Nephron (organoid): ENCODE measurements around the gene TAX1BP3.
"Not testable (repeated sequence)": the region's sequence is repeated elsewhere in the genome, so short reads cannot be mapped to it uniquely, and the experiment has no call there.

ENCODE experiments used
- H3K27ac Mint-ChIP-seq, 3 experiments: 2 replicates each; pipeline ENCODE4 v1.8.0; 2020; ENCODE audit warnings: mixed read lengths in 3 of 3, mild to moderate bottlenecking in 2 of 3, moderate library complexity in 1 of 3
- H3K27me3 Mint-ChIP-seq: 2 replicates; pipeline ENCODE4 v1.8.0; 2021; ENCODE audit warnings: low read depth, mild to moderate bottlenecking, moderate library complexity, mixed read lengths
- H3K36me3 Mint-ChIP-seq: 2 replicates; pipeline ENCODE4 v1.8.0; 2020; ENCODE audit warnings: low read depth, mixed read lengths
- H3K4me1 Mint-ChIP-seq: 2 replicates; pipeline ENCODE4 v1.8.0; 2020; ENCODE audit warnings: mixed read lengths
- H3K4me3 Mint-ChIP-seq, 3 experiments: 2 replicates each; pipeline ENCODE4 v1.8.0; 2020; ENCODE audit warnings: mild to moderate bottlenecking in 3 of 3, mixed read lengths in 3 of 3, moderate library complexity in 2 of 3
- H3K9me3 Mint-ChIP-seq: 2 replicates; pipeline ENCODE4 v1.8.0; 2020; ENCODE audit warnings: mixed read lengths
- TF ChIP-seq, protein P1 (sequence below), 3 experiments: fragments of 200-600 bp; sonication (generic); IDR thresholded peaks; one replicate each; pipeline ENCODE4 v1.5.0; 2021; ENCODE audit warnings: antibody characterized with exemption in 3 of 3; ENCODE audit not compliant: unreplicated experiment in 3 of 3

The TAX1BP3 gene, protein sequence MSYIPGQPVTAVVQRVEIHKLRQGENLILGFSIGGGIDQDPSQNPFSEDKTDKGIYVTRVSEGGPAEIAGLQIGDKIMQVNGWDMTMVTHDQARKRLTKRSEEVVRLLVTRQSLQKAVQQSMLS

GRCh38 chr17:3668279-3669084 is at the start of gene TAX1BP3, which contains the start of gene EMC6:
Gene TAX1BP3, minus strand, starts transcription at chr17:3668578. Its CDS starts 52 bp downstream, at chr17:3668526.
Gene EMC6, plus strand, starts transcription at chr17:3668812. Its CDS starts 335 bp downstream, at chr17:3669147.
- Mint-ChIP-seq H3K9me3 (no peaks in the 10 kb centered on the region), H3K4me1 (peaks cover 32% of the 10 kb centered on the region), H3K36me3 (peaks cover 25% of the 10 kb centered on the region), H3K27me3 (peaks cover 5% of the 10 kb centered on the region), H3K27ac (peak within 1 kb of the TSS; percentile 87 to 98 (median 96)), H3K4me3 (peak within 1 kb of the TSS; percentile 95 to 98 (median 98))
- TF ChIP-seq, protein P1, sequence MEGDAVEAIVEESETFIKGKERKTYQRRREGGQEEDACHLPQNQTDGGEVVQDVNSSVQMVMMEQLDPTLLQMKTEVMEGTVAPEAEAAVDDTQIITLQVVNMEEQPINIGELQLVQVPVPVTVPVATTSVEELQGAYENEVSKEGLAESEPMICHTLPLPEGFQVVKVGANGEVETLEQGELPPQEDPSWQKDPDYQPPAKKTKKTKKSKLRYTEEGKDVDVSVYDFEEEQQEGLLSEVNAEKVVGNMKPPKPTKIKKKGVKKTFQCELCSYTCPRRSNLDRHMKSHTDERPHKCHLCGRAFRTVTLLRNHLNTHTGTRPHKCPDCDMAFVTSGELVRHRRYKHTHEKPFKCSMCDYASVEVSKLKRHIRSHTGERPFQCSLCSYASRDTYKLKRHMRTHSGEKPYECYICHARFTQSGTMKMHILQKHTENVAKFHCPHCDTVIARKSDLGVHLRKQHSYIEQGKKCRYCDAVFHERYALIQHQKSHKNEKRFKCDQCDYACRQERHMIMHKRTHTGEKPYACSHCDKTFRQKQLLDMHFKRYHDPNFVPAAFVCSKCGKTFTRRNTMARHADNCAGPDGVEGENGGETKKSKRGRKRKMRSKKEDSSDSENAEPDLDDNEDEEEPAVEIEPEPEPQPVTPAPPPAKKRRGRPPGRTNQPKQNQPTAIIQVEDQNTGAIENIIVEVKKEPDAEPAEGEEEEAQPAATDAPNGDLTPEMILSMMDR (IDR thresholded peaks at IDR 0.05; ENCODE audit: unreplicated experiment in 3 of 3): no peak

- H3K36me3 Mint-ChIP-seq: peaks cover 52% of the 10 kb centered on the region
- no peak overlapping the region for H3K27ac Mint-ChIP-seq
Observed at GRCh38 chr17:3715296-3715695, 46.9 kb upstream of the TAX1BP3 start.

DNA sequence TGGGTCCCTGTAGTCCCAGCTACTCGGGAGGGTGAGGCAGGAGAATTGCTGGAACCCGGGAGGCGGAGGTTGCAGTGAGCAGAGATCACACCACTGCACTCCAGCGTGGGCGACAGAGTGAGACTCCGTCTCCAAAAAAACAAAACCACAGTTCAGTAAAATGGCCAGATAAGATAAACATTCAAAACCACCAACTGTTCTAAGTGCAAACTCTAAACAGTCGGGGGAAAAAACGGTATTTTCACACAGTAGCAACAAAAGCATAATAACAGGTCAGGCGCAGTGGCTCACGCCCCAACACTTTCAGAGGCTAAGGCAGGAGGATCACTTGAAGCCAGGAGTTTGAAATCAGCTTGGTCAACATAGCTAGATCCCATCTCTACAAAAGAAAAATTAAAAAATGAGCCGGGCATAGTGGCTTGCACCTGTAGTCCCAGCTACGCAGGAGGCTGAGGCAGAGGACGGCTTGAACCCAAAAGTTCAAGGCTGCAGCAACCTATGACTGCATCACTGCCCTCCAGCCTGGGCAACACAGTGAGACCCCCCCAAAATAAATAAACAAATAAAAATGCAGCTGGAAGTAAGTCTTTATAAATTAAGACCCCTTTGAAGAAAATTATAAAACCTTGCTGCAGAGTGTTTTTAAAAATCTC is 44.6 kb upstream of the TAX1BP3 start:
- TF ChIP-seq, protein P1 (IDR thresholded peaks at IDR 0.05; ENCODE audit: unreplicated experiment in 3 of 3): no peak
- no peak overlapping the region for H3K4me3 Mint-ChIP-seq
- H3K27ac Mint-ChIP-seq: no peak overlapping the region
- H3K9me3 Mint-ChIP-seq: no peaks in the 10 kb centered on the region
- no peaks in the 10 kb centered on the region for H3K27me3 Mint-ChIP-seq
- H3K36me3 Mint-ChIP-seq: peaks cover 43% of the 10 kb centered on the region
- no peaks in the 10 kb centered on the region for H3K4me1 Mint-ChIP-seq

More at GRCh38 chr17:3715296-3715695, 46.9 kb upstream of the TAX1BP3 start:
- H3K4me3 Mint-ChIP-seq: no peak overlapping the region
- no peaks in the 10 kb centered on the region for H3K27me3 Mint-ChIP-seq
- TF ChIP-seq, protein P1 (IDR thresholded peaks at IDR 0.05; ENCODE audit: unreplicated experiment in 3 of 3): no peak
- H3K9me3 Mint-ChIP-seq: no peaks in the 10 kb centered on the region
- H3K4me1 Mint-ChIP-seq: no peaks in the 10 kb centered on the region

- no peak overlapping the region for H3K4me3 Mint-ChIP-seq
- peaks cover 27% of the 10 kb centered on the region for H3K36me3 Mint-ChIP-seq
- H3K27me3 Mint-ChIP-seq: no peaks in the 10 kb centered on the region
- no peaks in the 10 kb centered on the region for H3K9me3 Mint-ChIP-seq
- H3K4me1 Mint-ChIP-seq: no peaks in the 10 kb centered on the region
- TF ChIP-seq, protein P1 (IDR thresholded peaks at IDR 0.05; ENCODE audit: unreplicated experiment in 3 of 3): no peak
- H3K27ac Mint-ChIP-seq: no peak overlapping the region
Observed at GRCh38 chr17:3710951-3711383, 42.6 kb upstream of the TAX1BP3 start.

GRCh38 chr17:3708366-3708765 is 40.0 kb upstream of the TAX1BP3 start:
- H3K27me3 Mint-ChIP-seq: no peaks in the 10 kb centered on the region
- no peak overlapping the region for H3K27ac Mint-ChIP-seq
- no peak overlapping the region for H3K4me3 Mint-ChIP-seq
- H3K36me3 Mint-ChIP-seq: peaks cover 13% of the 10 kb centered on the region
- no peaks in the 10 kb centered on the region for H3K9me3 Mint-ChIP-seq
- H3K4me1 Mint-ChIP-seq: no peaks in the 10 kb centered on the region
- TF ChIP-seq, protein P1 (IDR thresholded peaks at IDR 0.05; ENCODE audit: unreplicated experiment in 3 of 3): no peak

GRCh38 chr17:3705718-3705984 is 37.3 kb upstream of the TAX1BP3 start:
- not testable (repeated sequence) for H3K9me3 Mint-ChIP-seq, H3K4me3 Mint-ChIP-seq, H3K36me3 Mint-ChIP-seq, H3K27me3 Mint-ChIP-seq, H3K4me1 Mint-ChIP-seq, H3K27ac Mint-ChIP-seq
